ENCODE results near the gene ATP6AP1. TPM values are rescaled to one million over a fixed set of nuclear protein-coding genes. Genes with fewer than 3 reads are reported as not detected.

The ATP6AP1 gene
- total and polyA plus RNA-seq, 2 experiments from 2014 or later: 37.7 to 52.1 TPM

DNA sequence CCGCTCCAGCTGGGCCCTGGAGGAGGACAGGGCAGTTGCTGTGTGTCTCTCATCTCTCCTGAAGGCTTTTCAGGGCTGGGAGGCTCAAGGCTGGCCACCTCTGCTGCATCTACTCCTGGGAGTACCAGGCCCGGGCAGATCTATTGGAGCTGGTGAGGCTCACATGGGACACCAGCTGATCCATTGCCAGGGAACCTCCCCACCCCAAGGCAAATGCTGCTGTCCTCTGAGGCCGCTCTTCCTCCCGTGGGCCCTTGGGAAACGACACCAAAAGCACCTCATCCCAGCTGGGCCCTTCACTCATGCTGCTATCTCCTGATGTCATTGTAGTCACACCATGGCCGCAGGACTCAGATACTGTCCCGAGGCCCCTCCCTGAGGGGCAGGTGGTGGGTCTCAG, 54.3 kb downstream of the ATP6AP1 start:
- no peaks in the 10 kb centered on the region for H3K9me3 Mint-ChIP-seq
- H3K4me3 Mint-ChIP-seq: no peak overlapping the region
- no peak overlapping the region for H3K27ac ChIP-seq (ENCODE audit: low read depth)
- TF ChIP-seq EZH2phosphoT487 (IDR thresholded peaks at IDR 0.05; ENCODE audit: unreplicated experiment) (no peak), NANOG (IDR thresholded peaks at IDR 0.05; ENCODE audit: borderline replicate concordance) (no peak), EZH2 (IDR thresholded peaks at IDR 0.05; ENCODE audit: low read depth, unreplicated experiment) (no peak), POLR2AphosphoS5 (IDR thresholded peaks at IDR 0.05; ENCODE audit: low read depth) (no peak), CTCF (conservative IDR thresholded peaks at IDR 0.05; ENCODE audit: low read depth in 2 of 2) (no peak), JUNB (IDR thresholded peaks at IDR 0.05; ENCODE audit: unreplicated experiment) (no peak)
- H3K36me3 Mint-ChIP-seq (ENCODE audit: low read depth): peaks cover 5% of the 10 kb centered on the region; the same call in 2 of the 3 replicates
- peaks cover 9% of the 10 kb centered on the region for H3K27me3 Mint-ChIP-seq (ENCODE audit: insufficient read depth, low read depth, poor library complexity)
- ATAC-seq (no peak), DNase-seq (ENCODE audit: low spot score) (no peak)
- no peaks in the 10 kb centered on the region for H3K4me1 ChIP-seq (ENCODE audit: insufficient read depth)
- no peaks in the 10 kb centered on the region for H3K36me3 ChIP-seq (ENCODE audit: insufficient read depth)
- H3K27me3 ChIP-seq (ENCODE audit: insufficient read depth): no peaks in the 10 kb centered on the region
- no peaks in the 10 kb centered on the region for H3K79me2 ChIP-seq (replicated peaks; ENCODE audit: insufficient read depth)
- H2AFZ ChIP-seq: no peak overlapping the region
- no peak overlapping the region for H3K4me2 ChIP-seq
- no peaks in the 10 kb centered on the region for H3K9me2 ChIP-seq (ENCODE audit: insufficient read depth)
- no peak overlapping the region for H3K27ac Mint-ChIP-seq
- no peaks in the 10 kb centered on the region for H3F3A ChIP-seq (replicated peaks; ENCODE audit: low read depth)
- H3K4me1 Mint-ChIP-seq: peaks cover 10% of the 10 kb centered on the region; the same call in 2 of the 3 replicates
- no peaks in the 10 kb centered on the region; the same call in 1 of the 2 replicates for H4K20me1 ChIP-seq (replicated peaks; ENCODE audit: insufficient read depth)
- no peak overlapping the region for H3K4me3 ChIP-seq

GRCh38 chrX:154483325-154483724, 54.8 kb downstream of the ATP6AP1 start:
- Mint-ChIP-seq H3K36me3 (ENCODE audit: low read depth) (peaks cover 5% of the 10 kb centered on the region; the same call in 2 of the 3 replicates), H3K4me1 (peaks cover 10% of the 10 kb centered on the region; the same call in 2 of the 3 replicates), H3K27me3 (ENCODE audit: insufficient read depth, low read depth, poor library complexity) (peaks cover 12% of the 10 kb centered on the region), H3K4me3 (no peak overlapping the region), H3K27ac (no peak overlapping the region), H3K9me3 (no peaks in the 10 kb centered on the region)
- Histone ChIP-seq H3K4me3 (no peak overlapping the region), H2AFZ (no peak overlapping the region), H3K36me3 (ENCODE audit: insufficient read depth) (no peaks in the 10 kb centered on the region), H3K79me2 (replicated peaks; ENCODE audit: insufficient read depth) (no peaks in the 10 kb centered on the region), H3K4me2 (no peak overlapping the region), H4K20me1 (replicated peaks; ENCODE audit: insufficient read depth) (no peaks in the 10 kb centered on the region; the same call in 1 of the 2 replicates), H3K4me1 (ENCODE audit: insufficient read depth) (no peaks in the 10 kb centered on the region), H3K27ac (ENCODE audit: low read depth) (no peak overlapping the region), H3K9me2 (ENCODE audit: insufficient read depth) (no peaks in the 10 kb centered on the region), H3F3A (replicated peaks; ENCODE audit: low read depth) (no peaks in the 10 kb centered on the region), H3K27me3 (ENCODE audit: insufficient read depth) (no peaks in the 10 kb centered on the region)
- ATAC-seq (no peak), DNase-seq (ENCODE audit: low spot score) (no peak)
- TF ChIP-seq STAT1 (IDR thresholded peaks at IDR 0.05; ENCODE audit: unreplicated experiment) (no peak), CTCF (conservative IDR thresholded peaks at IDR 0.05; ENCODE audit: low read depth in 2 of 2) (no peak), CREB1 (CRISPR knock-in tag; IDR thresholded peaks at IDR 0.05; ENCODE audit: low read depth) (no peak), POLR2AphosphoS5 (IDR thresholded peaks at IDR 0.05; ENCODE audit: low read depth) (no peak), ETS1 (IDR thresholded peaks at IDR 0.05) (no peak), ZNF114 (CRISPR knock-in tag; IDR thresholded peaks at IDR 0.05) (no peak), EZH2phosphoT487 (IDR thresholded peaks at IDR 0.05; ENCODE audit: unreplicated experiment) (no peak), ZNF462 (CRISPR knock-in tag; IDR thresholded peaks at IDR 0.05) (no peak)
